Transverse colon (tissue), 4 donors: ENCODE results near the gene KDM2B. TPM values are rescaled to one million over a fixed set of nuclear protein-coding genes. Genes with fewer than 3 reads are reported as not detected.
A peak's percentile ranks its signal among the peaks of the same experiment; 100 is the strongest.

Experiments
- DNase-seq: peaks from one replicate; pipeline ENCODE4 v3.0.0-alpha.2; 2019
- H3K27ac ChIP-seq, 4 donors: fragments of 200-600 bp; sonication (generic); 2 replicates each; pipeline ENCODE4 v1.5.1; 2016 to 2018; ENCODE audit warnings: inconsistent platforms in 4 of 4
- H3K27me3 ChIP-seq: fragments of 200-600 bp; sonication (generic); 2 replicates; pipeline ENCODE4 v1.5.1; 2017; ENCODE audit warnings: inconsistent platforms
- H3K36me3 ChIP-seq, 4 donors: fragments of 200-600 bp; sonication (generic); 2 replicates each; pipeline ENCODE4 v1.5.1; 2017 to 2019; ENCODE audit warnings: inconsistent platforms in 4 of 4
- H3K4me1 ChIP-seq, 4 donors: fragments of 200-600 bp; sonication (generic); 2 replicates each; pipeline ENCODE4 v1.5.1; 2017 to 2020; ENCODE audit warnings: inconsistent platforms in 4 of 4
- H3K4me3 ChIP-seq, 4 donors: fragments of 200-600 bp; sonication (generic); 1 replicate in 1 of 4; 2 replicates in 3 of 4; pipeline versions ENCODE4 v1.5.1 to v1.6.1; 2017 to 2019; ENCODE audit warnings: inconsistent platforms in 4 of 4
- H3K9me3 ChIP-seq, 2 donors: fragments of 200-600 bp; sonication (generic); 2 replicates each; pipeline ENCODE4 v1.5.1; 2017 to 2019; ENCODE audit warnings: inconsistent platforms in 2 of 2
- CTCF ChIP-seq, 5 experiments: fragments of 200-600 bp in 3 of 5; fragments of 450-650 bp in 2 of 5; sonication (generic) in 3 of 5; IDR thresholded peaks; 1 replicate in 2 of 5; 2 replicates in 3 of 5; pipeline ENCODE4 v1.5.1; 2016 to 2017; ENCODE audit warnings: antibody characterized with exemption in 5 of 5, inconsistent platforms in 3 of 5, mild to moderate bottlenecking in 2 of 5, moderate library complexity in 1 of 5
- EP300 ChIP-seq: sonication (generic); formaldehyde crosslinking; IDR thresholded peaks from one replicate; pipeline ENCODE4 v1.6.1; 2017; ENCODE audit warnings: antibody characterized with exemption, low read depth
- POLR2A ChIP-seq: fragments of 450-650 bp; IDR thresholded peaks from one replicate; pipeline ENCODE4 v1.6.1; 2016; ENCODE audit warnings: antibody characterized with exemption, mild to moderate bottlenecking, moderate library complexity
- POLR2AphosphoS5 ChIP-seq, 3 donors: sonication (generic); formaldehyde crosslinking; IDR thresholded peaks; one replicate each; pipeline ENCODE4 v1.6.1; 2016; ENCODE audit warnings: antibody characterized with exemption in 3 of 3
- WGBS, 2 donors: methylation state at CpG; one replicate each; pipeline ENCODE4 v1.1.5; 2018; ENCODE audit warnings: low coverage in 1 of 2; 5-methylcytosine and 5-hydroxymethylcytosine counted together
- in situ Hi-C, 4 donors: fragments of 200-750 bp; cut with MboI; loops; one replicate each; pipeline versions ENCODE4 v1.15.0 to v1.15.1; 2017; ENCODE audit warnings: low sequenced_read_pairs in 3 of 4, low pct_ligation_motif_present in 1 of 4, low pct_unique_long_range_greater_than_20kb in 1 of 4
- intact Hi-C: fragments of 100-400 bp; cut with DNase I; formaldehyde crosslinking; loops from one replicate; pipeline ENCODE4 v1.15.1; 2023; ENCODE audit warnings: low total_unique reads
- total RNA-seq, 4 donors: library from RNA; depleted of rRNA; stranded (reverse); fragments of >200 nt; gene quantifications; one replicate each; pipeline ENCODE4 v1.1.0, GENCODE V29; 2016

The KDM2B gene
- total RNA-seq, 4 donors from 2014 or later = 7.2 to 39.3 (median 15.2) TPM

- intact Hi-C loops (no loop called here), in situ Hi-C loops (no loop called here)
- Histone ChIP-seq H3K9me3 (no peaks in the 10 kb centered on the region), H3K4me3 (no peak overlapping the region), H3K27ac (no peak overlapping the region), H3K4me1 (peaks cover 11 to 32% (median 24%) of the 10 kb centered on the region in 4 donors), H3K27me3 (no peaks in the 10 kb centered on the region), H3K36me3 (no peaks in the 10 kb centered on the region)
- 94 to 96% methylated on average over 3 to 6 of the region's 6 CpGs for WGBS, 2 donors
- TF ChIP-seq CTCF (IDR thresholded peaks at IDR 0.05) (no peak), POLR2AphosphoS5 (IDR thresholded peaks at IDR 0.05) (no peak)
- no peak for DNase-seq
These were observed 40.9 kb downstream of the KDM2B start for GRCh38 chr12:121539908-121540307.

DNA sequence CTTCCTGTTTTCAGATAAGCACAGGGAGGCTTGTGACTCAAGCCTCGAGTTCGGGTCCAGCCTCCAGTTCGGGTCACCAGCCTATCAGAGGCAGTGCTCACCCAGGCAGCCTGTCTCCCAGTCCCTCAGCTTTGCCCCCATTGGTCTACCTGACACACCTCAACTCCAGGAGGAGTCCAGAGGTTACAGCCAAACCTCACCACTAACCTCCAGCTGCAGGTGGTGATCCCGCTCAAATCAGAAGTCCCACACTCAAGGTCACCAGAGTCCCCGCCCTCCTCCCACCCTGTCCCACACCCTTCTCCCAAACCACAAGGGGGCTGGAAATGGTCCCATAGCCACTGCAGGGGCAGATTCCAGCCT is 42.1 kb downstream of the KDM2B start:
- WGBS, 2 donors = 40% methylated on average over 5 of the region's 5 CpGs; no CpG with 5 or more reads in 1 of the 2 donors
- intact Hi-C loops (no loop called here), in situ Hi-C loops (no loop called here)
- Histone ChIP-seq H3K27me3 (no peaks in the 10 kb centered on the region), H3K27ac (peak overlapping the region in 2 of 4 donors; percentile 88 to 91), H3K36me3 (no peaks in the 10 kb centered on the region), H3K4me3 (no peak overlapping the region), H3K9me3 (no peaks in the 10 kb centered on the region), H3K4me1 (peaks cover 11 to 39% (median 26%) of the 10 kb centered on the region in 4 donors)
- no peak for TF ChIP-seq EP300
- no peak for TF ChIP-seq POLR2A
- TF ChIP-seq CTCF (IDR thresholded peaks at IDR 0.05) = no peak
- TF ChIP-seq POLR2AphosphoS5 (IDR thresholded peaks at IDR 0.05) = no peak
- DNase-seq = peak; percentile 38

- DNase-seq = peak; percentile 20
- peaks cover 11 to 45% (median 26%) of the 10 kb centered on the region in 4 donors for H3K4me1 ChIP-seq
- no peaks in the 10 kb centered on the region for H3K36me3 ChIP-seq
- peak overlapping the region; percentile 88 to 91 (median 90) for H3K27ac ChIP-seq
- in situ Hi-C loops = no loop called here
- intact Hi-C loops = no loop called here
- no peaks in the 10 kb centered on the region for H3K27me3 ChIP-seq
- no peaks in the 10 kb centered on the region for H3K9me3 ChIP-seq
- 4% methylated on average over 49 of the region's 83 CpGs; no CpG with 5 or more reads in 1 of the 2 donors for WGBS, 2 donors
- H3K4me3 ChIP-seq = peak overlapping the region; percentile 30 to 70 (median 58)
- TF ChIP-seq POLR2A (no peak), POLR2AphosphoS5 (IDR thresholded peaks at IDR 0.05) (no peak), EP300 (no peak), CTCF (IDR thresholded peaks at IDR 0.05) (no peak)
These were observed 42.8 kb downstream of the KDM2B start for GRCh38 chr12:121537814-121538698.

DNA sequence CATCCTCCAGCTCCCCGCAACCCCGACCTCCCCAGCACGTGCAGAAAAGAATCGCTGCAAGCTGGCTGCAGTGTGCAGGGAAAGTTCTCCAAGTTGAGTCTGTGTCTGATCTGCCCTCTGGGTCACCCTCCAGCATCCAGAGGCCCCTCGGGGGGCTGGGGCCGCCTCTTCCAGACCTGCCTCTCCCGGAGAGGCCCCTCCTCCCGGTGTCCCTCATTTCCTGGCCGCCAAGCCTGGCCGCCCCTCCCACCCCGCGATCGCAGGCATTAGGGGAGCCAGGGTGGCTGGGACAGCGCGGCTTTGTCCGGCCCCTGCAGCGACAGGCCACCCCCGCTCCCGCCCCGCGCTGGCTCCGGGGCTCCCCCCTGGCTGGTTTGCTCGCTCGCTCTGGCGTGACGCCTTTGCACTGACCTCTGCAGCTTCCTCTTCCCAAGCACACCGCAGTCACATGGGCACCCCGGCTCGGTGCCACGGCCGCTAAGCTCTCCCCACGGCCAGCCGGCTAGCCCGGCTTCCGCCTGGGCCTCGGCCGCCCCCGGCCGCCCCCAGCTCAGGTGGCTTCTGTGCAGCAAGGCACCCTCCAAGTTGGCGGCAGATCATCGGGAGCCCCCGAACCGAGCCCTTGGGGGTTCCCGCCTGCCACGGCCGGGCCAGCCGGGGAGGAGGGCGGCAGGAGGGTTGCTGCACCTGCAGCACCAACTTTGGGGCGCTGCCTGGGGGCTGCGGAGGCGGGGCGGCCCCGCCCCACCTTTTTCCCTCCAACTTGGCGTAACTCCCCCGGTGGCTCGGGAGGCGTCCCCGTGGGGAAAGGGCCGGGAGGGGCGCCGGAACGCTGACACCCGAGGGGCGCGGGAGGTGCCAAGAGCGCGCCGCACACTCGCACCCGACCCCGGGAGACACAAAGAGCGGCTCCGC is 43.7 kb downstream of the KDM2B start:
- Histone ChIP-seq H3K36me3 (no peaks in the 10 kb centered on the region), H3K4me1 (peaks cover 11 to 48% (median 29%) of the 10 kb centered on the region in 4 donors), H3K27me3 (no peaks in the 10 kb centered on the region), H3K9me3 (no peaks in the 10 kb centered on the region), H3K4me3 (peak overlapping the region; percentile 30 to 70 (median 58)), H3K27ac (peak overlapping the region; percentile 88 to 91 (median 90))
- in situ Hi-C loops (no loop called here), intact Hi-C loops (no loop called here)
- WGBS, 2 donors = 0% methylated on average over 62 of the region's 73 CpGs; no CpG with 5 or more reads in 1 of the 2 donors
- peak; percentile 88 for DNase-seq
- no peak for TF ChIP-seq EP300
- TF ChIP-seq POLR2AphosphoS5 (IDR thresholded peaks at IDR 0.05) = peak; percentile 75 to 80 (median 77)
- TF ChIP-seq CTCF (IDR thresholded peaks at IDR 0.05) = no peak
- peak; percentile 73 for TF ChIP-seq POLR2A
